Stimulated activated CD8-positive, alpha-beta memory T cell treated with anti-CD3 and anti-CD28 coated beads, Interleukin-15, amount 100 ng/mL, for 4 hours (primary cell): ENCODE results near the gene ANKRD2.
A peak's percentile ranks its signal among the peaks of the same experiment; 100 is the strongest.

Experiments used
- DNase-seq, 2 donors: peaks; one replicate each; pipeline ENCODE4 v3.0.0-alpha.2; 2020; ENCODE audit warnings: low read depth in 2 of 2

Gene ANKRD2

GRCh38 chr10:97596101-97597082 lies 23.8 kb downstream of the ANKRD2 start:
- DNase-seq: no peak

- DNase-seq: no peak
Observed at GRCh38 chr10:97597778-97598177, 25.2 kb downstream of the ANKRD2 start.

GRCh38 chr10:97598407-97599271 lies 26.1 kb downstream of the ANKRD2 start:
- DNase-seq: no peak

GRCh38 chr10:97599272-97599619 lies 26.7 kb downstream of the ANKRD2 start:
- no peak for DNase-seq

- DNase-seq: no peak
Observed at GRCh38 chr10:97600616-97601015, 28.0 kb downstream of the ANKRD2 start.

- DNase-seq: no peak
Observed at GRCh38 chr10:97601268-97602215, 29.0 kb downstream of the ANKRD2 start.

GRCh38 chr10:97607095-97607636 lies 34.6 kb downstream of the ANKRD2 start:
- no peak for DNase-seq

GRCh38 chr10:97608991-97609561 lies 36.5 kb downstream of the ANKRD2 start:
- DNase-seq: no peak

GRCh38 chr10:97611473-97611872 lies 38.9 kb downstream of the ANKRD2 start:
- no peak for DNase-seq

- no peak for DNase-seq
Observed at GRCh38 chr10:97612386-97612785, 39.8 kb downstream of the ANKRD2 start.

GRCh38 chr10:97618285-97618684 lies 45.7 kb downstream of the ANKRD2 start:
- no peak for DNase-seq

- no peak for DNase-seq
Observed at GRCh38 chr10:97618733-97619132, 46.2 kb downstream of the ANKRD2 start.

- DNase-seq: no peak
Observed at GRCh38 chr10:97623277-97623676, 50.7 kb downstream of the ANKRD2 start.

GRCh38 chr10:97627731-97628130 lies 55.2 kb downstream of the ANKRD2 start:
- DNase-seq: no peak

- DNase-seq: no peak
Observed at GRCh38 chr10:97628228-97628627, 55.6 kb downstream of the ANKRD2 start.

- DNase-seq: no peak
Observed at GRCh38 chr10:97629289-97629688, 56.7 kb downstream of the ANKRD2 start.

- DNase-seq: no peak
Observed at GRCh38 chr10:97631098-97631497, 58.5 kb downstream of the ANKRD2 start.

- DNase-seq: peak; percentile 73 to 78
Observed at GRCh38 chr10:97632949-97633884, 60.6 kb downstream of the ANKRD2 start, which contains the start of gene MORN4. MORN4 (minus strand) TSS chr10:97633500; CDS start chr10:97619653, 13,847 bp downstream.
